CD4-positive, CD25-positive, alpha-beta regulatory T cell (primary cell): ENCODE measurements around the gene ETV6. TPM values are rescaled to one million over a fixed set of nuclear protein-coding genes. Genes with fewer than 3 reads are reported as not detected.

Source experiments
- ATAC-seq, 2 donors: fragments of 150-1000 bp; cut with Tn5 transposase; one replicate each; pipeline ENCODE4 v1.10.0; 2021; ENCODE audit warnings: low read depth in 2 of 2, moderate number of reproducible peaks in 2 of 2, moderate library complexity in 1 of 2
- DNase-seq, 3 donors: peaks; one replicate each; pipeline versions ENCODE4 v3.0.0 to v3.0.0-alpha.2; 2012 to 2022; ENCODE audit warnings: mixed read lengths in 1 of 3
- H3K27ac ChIP-seq: one replicate; pipeline ENCODE4 v1.7.0; 2013; ENCODE audit warnings: mild to moderate bottlenecking, low read length; ENCODE audit not compliant: insufficient read depth, poor library complexity, severe bottlenecking
- H3K27me3 ChIP-seq: one replicate; pipeline ENCODE4 v1.7.0; 2013; ENCODE audit warnings: low read length; ENCODE audit not compliant: control insufficient read depth, insufficient read depth
- H3K36me3 ChIP-seq: one replicate; pipeline ENCODE4 v1.7.0; 2013; ENCODE audit warnings: mild to moderate bottlenecking, low read length, moderate library complexity; ENCODE audit not compliant: control insufficient read depth, insufficient read depth
- H3K4me1 ChIP-seq: 2 replicates; pipeline ENCODE4 v1.7.0; 2013; ENCODE audit warnings: mild to moderate bottlenecking, low read length; ENCODE audit not compliant: insufficient read depth, control insufficient read depth, poor library complexity, severe bottlenecking
- H3K4me3 ChIP-seq: one replicate; pipeline ENCODE4 v1.7.0; 2013; ENCODE audit warnings: low read depth, mild to moderate bottlenecking, low read length, moderate library complexity
- H3K9me3 ChIP-seq, 2 experiments: 1 replicate in 1 of 2; 2 replicates in 1 of 2; pipeline ENCODE4 v1.7.0; 2013; ENCODE audit warnings: low read length in 2 of 2, mild to moderate bottlenecking in 1 of 2, moderate library complexity in 1 of 2; ENCODE audit not compliant: control insufficient read depth in 2 of 2
- H3K27ac Mint-ChIP-seq, 3 donors: one replicate each; pipeline ENCODE4 v1.8.0; 2020 to 2022; ENCODE audit warnings: mild to moderate bottlenecking in 3 of 3, mixed read lengths in 3 of 3, moderate library complexity in 2 of 3
- H3K27me3 Mint-ChIP-seq: one replicate; pipeline ENCODE4 v1.8.0; 2022; ENCODE audit warnings: mild to moderate bottlenecking, mixed read lengths
- H3K36me3 Mint-ChIP-seq: one replicate; pipeline ENCODE4 v1.8.0; 2020; ENCODE audit warnings: mixed read lengths
- H3K4me1 Mint-ChIP-seq, 4 donors: one replicate each; pipeline ENCODE4 v1.8.0; 2020 to 2022; ENCODE audit warnings: mixed read lengths in 4 of 4, mild to moderate bottlenecking in 1 of 4
- H3K4me3 Mint-ChIP-seq, 4 donors: one replicate each; pipeline ENCODE4 v1.8.0; 2020 to 2022; ENCODE audit warnings: mild to moderate bottlenecking in 4 of 4, mixed read lengths in 4 of 4, moderate library complexity in 3 of 4
- H3K9me3 Mint-ChIP-seq, 7 donors: one replicate each; pipeline ENCODE4 v1.8.0; 2020 to 2022; ENCODE audit warnings: mixed read lengths in 7 of 7, mild to moderate bottlenecking in 3 of 7, moderate library complexity in 2 of 7
- polyA plus RNA-seq, 4 donors: library from polyadenylated mRNA; unstranded; fragments of 300-500 nt; fragmentation: Illumina TruSeq; gene quantifications; one replicate each; pipeline ENCODE4 v1.2.3, GENCODE V29; 2021
- total RNA-seq: library from RNA; stranded (reverse); gene quantifications from one replicate; pipeline ENCODE4 v1.2.3, GENCODE V29; 2022

Gene ETV6
- total and polyA plus RNA-seq, 5 donors from 2014 or later: 2.5 to 62.5 (median 4.1) TPM

- Histone ChIP-seq H3K36me3 (peaks cover 7% of the 10 kb centered on the region), H3K9me3 (no peaks in the 10 kb centered on the region), H3K27ac (no peak overlapping the region), H3K4me1 (peaks cover 3% of the 10 kb centered on the region), H3K4me3 (no peak overlapping the region), H3K27me3 (no peaks in the 10 kb centered on the region)
- Mint-ChIP-seq H3K4me3 (no peak overlapping the region), H3K4me1 (peaks cover 22 to 73% (median 60%) of the 10 kb centered on the region in 4 donors), H3K27me3 (no peaks in the 10 kb centered on the region), H3K27ac (peak overlapping the region in 2 of 3 donors; percentile 60 to 65), H3K9me3 (peaks cover 0 to 1% (median 0%) of the 10 kb centered on the region in 7 donors), H3K36me3 (peaks cover 23% of the 10 kb centered on the region)
- no peak for ATAC-seq
- peak in 1 of 3 donors; percentile 19 for DNase-seq
These were observed 12.9 kb downstream of the ETV6 start for GRCh38 chr12:11662369-11662768.

GRCh38 chr12:11663130-11663529 is 13.7 kb downstream of the ETV6 start:
- Histone ChIP-seq H3K9me3 (no peaks in the 10 kb centered on the region), H3K36me3 (peaks cover 7% of the 10 kb centered on the region), H3K27me3 (no peaks in the 10 kb centered on the region), H3K4me1 (peaks cover 7% of the 10 kb centered on the region), H3K27ac (no peak overlapping the region), H3K4me3 (no peak overlapping the region)
- peaks cover 23% of the 10 kb centered on the region for H3K36me3 Mint-ChIP-seq
- H3K9me3 Mint-ChIP-seq: peaks cover 0 to 1% (median 0%) of the 10 kb centered on the region in 7 donors
- DNase-seq: no peak
- no peak for ATAC-seq
- no peak overlapping the region for H3K4me3 Mint-ChIP-seq
- H3K27me3 Mint-ChIP-seq: no peaks in the 10 kb centered on the region
- H3K4me1 Mint-ChIP-seq: peaks cover 23 to 67% (median 58%) of the 10 kb centered on the region in 4 donors
- H3K27ac Mint-ChIP-seq: no peak overlapping the region

GRCh38 chr12:11664101-11664500 is 14.6 kb downstream of the ETV6 start:
- H3K27me3 ChIP-seq: no peaks in the 10 kb centered on the region
- H3K36me3 Mint-ChIP-seq: peaks cover 27% of the 10 kb centered on the region
- no peaks in the 10 kb centered on the region for H3K9me3 ChIP-seq
- DNase-seq: no peak
- no peak overlapping the region for H3K27ac Mint-ChIP-seq
- H3K4me3 ChIP-seq: no peak overlapping the region
- peaks cover 0 to 1% (median 0%) of the 10 kb centered on the region in 7 donors for H3K9me3 Mint-ChIP-seq
- H3K4me3 Mint-ChIP-seq: no peak overlapping the region
- peaks cover 4% of the 10 kb centered on the region for H3K4me1 ChIP-seq
- H3K36me3 ChIP-seq: peaks cover 7% of the 10 kb centered on the region
- H3K27me3 Mint-ChIP-seq: no peaks in the 10 kb centered on the region
- peaks cover 19 to 63% (median 55%) of the 10 kb centered on the region in 4 donors for H3K4me1 Mint-ChIP-seq
- ATAC-seq: no peak
- H3K27ac ChIP-seq: no peak overlapping the region

GRCh38 chr12:11666131-11667050 is 16.9 kb downstream of the ETV6 start:
- peaks cover 12 to 63% (median 51%) of the 10 kb centered on the region in 4 donors for H3K4me1 Mint-ChIP-seq
- DNase-seq: no peak
- H3K27ac ChIP-seq: no peak overlapping the region

GRCh38 chr12:11667171-11667570 is 17.7 kb downstream of the ETV6 start:
- Mint-ChIP-seq H3K4me3 (no peak overlapping the region), H3K4me1 (peaks cover 12 to 58% (median 45%) of the 10 kb centered on the region in 4 donors), H3K27me3 (no peaks in the 10 kb centered on the region), H3K9me3 (peaks cover 0 to 1% (median 0%) of the 10 kb centered on the region in 7 donors), H3K36me3 (peaks cover 16% of the 10 kb centered on the region), H3K27ac (peak overlapping the region in 1 of 3 donors; percentile 20)
- no peak for DNase-seq
- Histone ChIP-seq H3K36me3 (peaks cover 4% of the 10 kb centered on the region), H3K9me3 (no peaks in the 10 kb centered on the region), H3K27me3 (no peaks in the 10 kb centered on the region), H3K27ac (no peak overlapping the region), H3K4me1 (peaks cover 4% of the 10 kb centered on the region), H3K4me3 (no peak overlapping the region)
- ATAC-seq: no peak

More at GRCh38 chr12:11666131-11667050, 16.9 kb downstream of the ETV6 start:
- Mint-ChIP-seq H3K36me3 (peaks cover 24% of the 10 kb centered on the region), H3K9me3 (peaks cover 0 to 1% (median 0%) of the 10 kb centered on the region in 7 donors), H3K27ac (peak overlapping the region in 2 of 3 donors; percentile 20 to 62), H3K27me3 (no peaks in the 10 kb centered on the region), H3K4me3 (peak overlapping the region in 1 of 4 donors; percentile 3)
- Histone ChIP-seq H3K9me3 (no peaks in the 10 kb centered on the region), H3K4me1 (peaks cover 4% of the 10 kb centered on the region), H3K27me3 (no peaks in the 10 kb centered on the region), H3K4me3 (no peak overlapping the region), H3K36me3 (peaks cover 7% of the 10 kb centered on the region)
- no peak for ATAC-seq

- H3K4me3 ChIP-seq: no peak overlapping the region
- no peaks in the 10 kb centered on the region for H3K9me3 ChIP-seq
- no peak for ATAC-seq
- no peak overlapping the region for H3K27ac ChIP-seq
- H3K36me3 Mint-ChIP-seq: peaks cover 10% of the 10 kb centered on the region
- peaks cover 8% of the 10 kb centered on the region for H3K4me1 ChIP-seq
- peaks cover 4% of the 10 kb centered on the region for H3K36me3 ChIP-seq
- H3K4me3 Mint-ChIP-seq: no peak overlapping the region
- DNase-seq: no peak
- no peak overlapping the region for H3K27ac Mint-ChIP-seq
- H3K9me3 Mint-ChIP-seq: peaks cover 0 to 1% (median 0%) of the 10 kb centered on the region in 7 donors
- H3K4me1 Mint-ChIP-seq: peaks cover 8 to 57% (median 47%) of the 10 kb centered on the region in 4 donors
- H3K27me3 ChIP-seq: no peaks in the 10 kb centered on the region
- no peaks in the 10 kb centered on the region for H3K27me3 Mint-ChIP-seq
These were observed 19.1 kb downstream of the ETV6 start for GRCh38 chr12:11668611-11669010.

GRCh38 chr12:11669348-11669747 is 19.9 kb downstream of the ETV6 start:
- Histone ChIP-seq H3K4me3 (no peak overlapping the region), H3K9me3 (no peaks in the 10 kb centered on the region), H3K36me3 (peaks cover 4% of the 10 kb centered on the region), H3K4me1 (peaks cover 8% of the 10 kb centered on the region), H3K27me3 (no peaks in the 10 kb centered on the region), H3K27ac (no peak overlapping the region)
- Mint-ChIP-seq H3K27ac (no peak overlapping the region), H3K9me3 (peaks cover 0 to 1% (median 0%) of the 10 kb centered on the region in 7 donors), H3K36me3 (peaks cover 10% of the 10 kb centered on the region), H3K27me3 (no peaks in the 10 kb centered on the region), H3K4me3 (no peak overlapping the region), H3K4me1 (peaks cover 8 to 55% (median 50%) of the 10 kb centered on the region in 4 donors)
- ATAC-seq: no peak
- DNase-seq: no peak
